Measurements from ENCODE around the gene SH3RF3. TPM values are rescaled to one million over a fixed set of nuclear protein-coding genes. Genes with fewer than 3 reads are reported as not detected.

The SH3RF3 gene
- total RNA-seq, 2 donors from 2014 or later = 37.4 to 61.7 TPM

DNA sequence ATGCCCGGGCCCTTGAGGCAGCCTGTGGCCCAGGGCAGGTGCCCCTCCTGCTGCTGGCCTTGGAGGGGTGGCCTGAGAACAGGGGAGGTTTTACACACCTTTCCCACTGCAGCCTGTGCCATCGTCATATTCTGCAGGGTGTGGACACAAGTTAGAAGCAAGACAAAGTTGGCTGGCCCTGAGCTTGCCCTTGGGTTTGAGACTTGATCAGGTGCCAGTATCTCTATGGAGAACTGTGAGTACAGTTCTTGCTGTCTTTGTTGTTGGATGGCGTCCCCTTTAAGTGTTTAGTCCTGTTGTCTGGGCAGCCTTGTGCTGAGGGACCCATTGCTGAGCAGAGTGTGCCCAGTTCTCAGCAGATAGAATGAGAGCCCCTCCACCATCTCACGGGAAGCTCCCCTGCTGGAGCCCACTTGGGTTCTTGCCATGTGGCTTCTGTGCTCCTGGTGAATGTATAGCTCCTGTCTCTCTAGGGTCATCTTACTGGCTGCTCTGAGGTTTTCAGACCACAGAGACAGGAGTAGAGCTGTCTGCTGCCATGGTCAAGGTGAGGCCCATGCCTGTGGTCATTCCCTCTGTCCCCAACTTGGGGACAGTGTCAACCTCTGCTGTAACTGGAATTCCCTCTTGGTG lies 115.9 kb downstream of the SH3RF3 start:
- no peak for DNase-seq (ENCODE audit: low spot score)
- Histone ChIP-seq H3K4me1 (ENCODE audit: control insufficient read depth in 1 of 2, low read depth in 2 of 2) (peaks cover 53 to 94% of the 10 kb centered on the region in 2 donors), H3K36me3 (no peaks in the 10 kb centered on the region), H3K27me3 (replicated peaks; ENCODE audit: insufficient read depth) (no peaks in the 10 kb centered on the region), H3K4me3 (no peak overlapping the region), H3K27ac (peak overlapping the region; percentile 75 to 93), H3K9me3 (no peaks in the 10 kb centered on the region)
- ATAC-seq (ENCODE audit: insufficient number of reproducible peaks, low FRiP score, low read depth) = no peak
- TF ChIP-seq, protein P1, sequence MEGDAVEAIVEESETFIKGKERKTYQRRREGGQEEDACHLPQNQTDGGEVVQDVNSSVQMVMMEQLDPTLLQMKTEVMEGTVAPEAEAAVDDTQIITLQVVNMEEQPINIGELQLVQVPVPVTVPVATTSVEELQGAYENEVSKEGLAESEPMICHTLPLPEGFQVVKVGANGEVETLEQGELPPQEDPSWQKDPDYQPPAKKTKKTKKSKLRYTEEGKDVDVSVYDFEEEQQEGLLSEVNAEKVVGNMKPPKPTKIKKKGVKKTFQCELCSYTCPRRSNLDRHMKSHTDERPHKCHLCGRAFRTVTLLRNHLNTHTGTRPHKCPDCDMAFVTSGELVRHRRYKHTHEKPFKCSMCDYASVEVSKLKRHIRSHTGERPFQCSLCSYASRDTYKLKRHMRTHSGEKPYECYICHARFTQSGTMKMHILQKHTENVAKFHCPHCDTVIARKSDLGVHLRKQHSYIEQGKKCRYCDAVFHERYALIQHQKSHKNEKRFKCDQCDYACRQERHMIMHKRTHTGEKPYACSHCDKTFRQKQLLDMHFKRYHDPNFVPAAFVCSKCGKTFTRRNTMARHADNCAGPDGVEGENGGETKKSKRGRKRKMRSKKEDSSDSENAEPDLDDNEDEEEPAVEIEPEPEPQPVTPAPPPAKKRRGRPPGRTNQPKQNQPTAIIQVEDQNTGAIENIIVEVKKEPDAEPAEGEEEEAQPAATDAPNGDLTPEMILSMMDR (IDR thresholded peaks at IDR 0.05) = no peak

DNA sequence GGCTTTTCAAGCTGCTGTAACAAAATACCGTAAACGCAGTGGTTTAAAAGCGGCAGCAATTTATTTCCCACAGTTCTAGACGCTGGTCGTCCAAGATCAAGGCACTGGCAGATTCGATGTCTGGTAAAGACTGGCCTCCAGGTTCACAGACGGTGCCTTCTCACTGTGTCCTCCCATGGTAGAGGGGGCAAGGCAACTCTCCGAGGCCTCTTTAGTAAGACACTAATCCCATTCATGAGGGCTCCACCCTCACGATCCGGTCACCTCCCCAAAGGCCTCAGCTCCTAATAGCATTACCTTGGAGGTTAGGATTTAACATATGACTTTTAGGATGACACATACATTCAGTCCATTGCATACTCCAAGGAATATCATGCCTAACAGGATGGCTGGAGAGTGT lies 117.2 kb downstream of the SH3RF3 start:
- no peaks in the 10 kb centered on the region for H3K36me3 ChIP-seq
- H3K27ac ChIP-seq = peak overlapping the region; percentile 75 to 93

GRCh38 chr2:109246616-109247015 lies 117.6 kb downstream of the SH3RF3 start:
- no peak for ATAC-seq (ENCODE audit: insufficient number of reproducible peaks, low FRiP score, low read depth)
- Histone ChIP-seq H3K4me3 (no peak overlapping the region), H3K9me3 (no peaks in the 10 kb centered on the region), H3K4me1 (ENCODE audit: control insufficient read depth in 1 of 2, low read depth in 2 of 2) (peaks cover 51 to 77% of the 10 kb centered on the region in 2 donors), H3K36me3 (no peaks in the 10 kb centered on the region), H3K27ac (peak overlapping the region in 1 of 2 donors; percentile 75), H3K27me3 (replicated peaks; ENCODE audit: insufficient read depth) (no peaks in the 10 kb centered on the region)
- TF ChIP-seq, protein P1 (IDR thresholded peaks at IDR 0.05) = no peak
- DNase-seq (ENCODE audit: low spot score) = no peak

More for the DNA sequence above, 117.2 kb downstream of the SH3RF3 start:
- H3K9me3 ChIP-seq = no peaks in the 10 kb centered on the region
- no peak overlapping the region for H3K4me3 ChIP-seq
- no peaks in the 10 kb centered on the region for H3K27me3 ChIP-seq (replicated peaks; ENCODE audit: insufficient read depth)
- TF ChIP-seq, protein P1 (IDR thresholded peaks at IDR 0.05) = no peak
- no peak for ATAC-seq (ENCODE audit: insufficient number of reproducible peaks, low FRiP score, low read depth)
- no peak for DNase-seq (ENCODE audit: low spot score)
- H3K4me1 ChIP-seq (ENCODE audit: control insufficient read depth in 1 of 2, low read depth in 2 of 2) = peaks cover 52 to 81% of the 10 kb centered on the region in 2 donors

DNA sequence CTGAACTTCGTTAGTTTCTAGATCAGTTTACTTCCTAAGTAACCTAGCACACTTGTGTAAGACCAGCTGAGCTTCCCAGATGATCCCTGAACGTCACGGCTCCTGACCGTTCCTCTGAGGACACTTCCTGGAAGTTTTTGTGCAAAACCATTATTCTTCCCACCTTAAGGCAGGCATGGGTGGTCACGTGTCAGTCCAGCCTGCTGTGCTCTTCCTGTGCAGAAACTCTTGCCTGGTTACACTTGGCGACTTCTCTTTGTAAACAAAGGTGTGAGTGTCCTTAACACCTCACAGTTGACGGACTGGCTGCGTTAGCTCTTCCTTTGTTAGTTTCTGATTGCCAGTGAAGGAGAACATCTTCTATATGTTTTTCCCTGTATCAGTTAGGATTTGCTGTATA lies 118.3 kb downstream of the SH3RF3 start:
- Histone ChIP-seq H3K27ac (peak overlapping the region in 1 of 2 donors; percentile 5), H3K9me3 (no peaks in the 10 kb centered on the region), H3K27me3 (replicated peaks; ENCODE audit: insufficient read depth) (no peaks in the 10 kb centered on the region), H3K4me1 (ENCODE audit: control insufficient read depth in 1 of 2, low read depth in 2 of 2) (peaks cover 44 to 73% of the 10 kb centered on the region in 2 donors), H3K4me3 (no peak overlapping the region), H3K36me3 (no peaks in the 10 kb centered on the region)
- no peak for ATAC-seq (ENCODE audit: insufficient number of reproducible peaks, low FRiP score, low read depth)
- TF ChIP-seq, protein P1 (IDR thresholded peaks at IDR 0.05) = no peak
- no peak for DNase-seq (ENCODE audit: low spot score)

- no peak overlapping the region for H3K4me3 ChIP-seq
- no peak for ATAC-seq (ENCODE audit: insufficient number of reproducible peaks, low FRiP score, low read depth)
- H3K4me1 ChIP-seq (ENCODE audit: control insufficient read depth in 1 of 2, low read depth in 2 of 2) = peaks cover 41 to 73% of the 10 kb centered on the region in 2 donors
- no peaks in the 10 kb centered on the region for H3K27me3 ChIP-seq (replicated peaks; ENCODE audit: insufficient read depth)
- no peak for DNase-seq (ENCODE audit: low spot score)
- no peaks in the 10 kb centered on the region for H3K9me3 ChIP-seq
- H3K27ac ChIP-seq = peak overlapping the region in 1 of 2 donors; percentile 5
- TF ChIP-seq, protein P1 (IDR thresholded peaks at IDR 0.05) = no peak
- no peaks in the 10 kb centered on the region for H3K36me3 ChIP-seq
Observed at GRCh38 chr2:109247812-109248211, 118.8 kb downstream of the SH3RF3 start.

All from thoracic aorta (tissue), 2 donors.